NCI-H1092 treated with DMSO at 0.1 percent for 48 hours (cell line): Measurements from ENCODE around the gene ANHX.

Source experiments
- DNase-seq: peaks from one replicate; lab custom pipeline; 2025; lab: John Stamatoyannopoulos, UW

Gene ANHX

GRCh38 chr12:133202493-133203343 lies 33.0 kb downstream of the ANHX start:
- no peak for DNase-seq

- DNase-seq = no peak
Measured at GRCh38 chr12:133201888-133202287, 33.8 kb downstream of the ANHX start.

DNA sequence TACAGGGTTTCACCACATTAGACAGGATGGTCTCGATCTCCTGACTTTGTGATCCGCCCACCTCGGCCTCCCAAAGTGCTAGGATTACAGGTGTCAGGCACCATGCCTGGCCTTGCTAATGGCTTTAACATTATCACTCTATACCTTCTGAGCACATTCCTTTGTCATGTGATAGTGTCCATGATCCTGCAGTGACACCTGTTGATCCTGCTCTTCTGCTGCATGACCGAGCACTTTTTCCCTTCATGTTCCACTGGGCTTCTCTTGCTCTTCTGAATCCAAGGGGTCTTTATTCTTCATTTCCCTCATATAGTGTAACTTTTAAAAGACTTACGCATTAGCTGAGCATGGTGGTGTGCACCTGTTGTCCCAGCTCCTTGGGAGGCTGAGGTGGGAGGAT lies 42.8 kb downstream of the ANHX start:
- DNase-seq = no peak

GRCh38 chr12:133190176-133190575 lies 45.5 kb downstream of the ANHX start:
- DNase-seq = no peak

DNA sequence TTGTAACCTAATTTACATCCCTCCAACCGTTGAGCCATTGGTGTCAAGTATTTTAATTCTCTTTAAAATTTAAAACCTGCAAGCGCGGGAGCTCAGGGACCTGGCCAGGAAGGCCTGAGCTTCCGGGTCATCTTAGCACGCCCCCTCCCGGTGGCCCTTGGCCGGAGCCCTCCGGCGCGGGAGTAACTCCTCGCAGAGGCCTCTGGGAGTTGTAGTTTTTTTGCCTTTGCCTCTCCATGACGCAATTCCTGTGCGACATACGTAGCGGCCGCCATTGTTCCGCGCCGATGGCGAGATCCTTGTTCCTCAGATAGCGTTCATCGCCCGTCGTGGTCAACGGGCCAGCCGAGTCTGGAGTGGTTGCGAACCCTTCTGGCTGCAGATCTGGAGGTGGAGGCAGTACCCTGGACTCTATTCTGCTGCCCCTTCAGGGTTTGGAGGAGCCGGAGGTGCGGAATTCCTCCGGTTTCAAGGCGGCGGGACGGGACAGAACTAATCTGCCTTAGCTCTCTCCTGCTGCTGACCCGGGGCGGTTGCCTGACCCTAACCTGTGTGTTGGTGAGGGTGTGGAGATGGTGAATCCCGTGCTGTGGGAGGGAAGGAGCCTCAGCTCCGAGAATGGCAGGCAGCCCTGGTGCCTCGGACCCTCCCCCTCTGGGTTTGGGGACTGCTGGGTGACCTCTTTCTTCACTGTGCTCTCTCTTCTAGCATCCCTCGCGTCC lies 54.3 kb downstream of the ANHX start, which contains the start of gene ZNF268:
Gene ZNF268, plus strand, starts transcription at position 258 of the 722 bp plus-strand sequence. CDS start 503 bp downstream, outside the sequence.
- DNase-seq = peak; percentile 90

GRCh38 chr12:133180669-133181068 lies 55.0 kb downstream of the ANHX start:
- no peak for DNase-seq

DNA sequence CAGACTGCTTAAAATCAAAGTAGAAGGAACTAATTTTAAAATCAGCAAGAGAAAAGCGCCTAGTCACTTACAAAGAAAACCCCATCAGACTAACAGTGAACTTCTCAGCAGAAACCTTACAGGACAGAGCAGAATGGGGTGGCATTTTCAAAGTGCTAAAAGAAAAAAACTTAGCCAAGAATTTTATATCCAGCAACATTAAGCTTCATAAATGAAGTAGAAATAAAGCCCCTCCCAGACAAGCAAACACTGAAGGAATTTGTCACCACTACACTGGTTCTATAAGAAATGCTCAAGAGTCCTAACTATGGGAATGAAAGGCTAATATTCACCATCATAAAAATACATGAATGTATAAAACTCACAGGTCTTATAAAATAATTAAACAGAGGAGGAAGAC lies 60.8 kb downstream of the ANHX start:
- no peak for DNase-seq

GRCh38 chr12:133172491-133172890 lies 63.2 kb downstream of the ANHX start:
- no peak for DNase-seq
